Endothelial cell (in vitro differentiated cells): ENCODE measurements around the gene HIGD2A. TPM values are rescaled to one million over a fixed set of nuclear protein-coding genes. Genes with fewer than 3 reads are reported as not detected.

Source experiments
- DNase-seq: peaks from one replicate; pipeline ENCODE4 v3.0.0; 2021; ENCODE audit warnings: low spot score
- H3K27ac Mint-ChIP-seq: one replicate; pipeline ENCODE4 v1.8.0; 2021; ENCODE audit warnings: mixed read lengths, inconsistent platforms; ENCODE audit not compliant: unreplicated experiment
- H3K27me3 Mint-ChIP-seq: one replicate; pipeline ENCODE4 v1.8.0; 2021; ENCODE audit warnings: mild to moderate bottlenecking, moderate library complexity, mixed read lengths, inconsistent platforms; ENCODE audit not compliant: unreplicated experiment
- H3K36me3 Mint-ChIP-seq: one replicate; pipeline ENCODE4 v1.8.0; 2021; ENCODE audit warnings: mild to moderate bottlenecking, low read depth, mixed read lengths, inconsistent platforms; ENCODE audit not compliant: unreplicated experiment
- H3K4me1 Mint-ChIP-seq: one replicate; pipeline ENCODE4 v1.8.0; 2021; ENCODE audit warnings: mild to moderate bottlenecking, mixed read lengths, inconsistent platforms; ENCODE audit not compliant: unreplicated experiment
- H3K4me3 Mint-ChIP-seq: one replicate; pipeline ENCODE4 v1.8.0; 2021; ENCODE audit warnings: mild to moderate bottlenecking, mixed read lengths, inconsistent platforms; ENCODE audit not compliant: unreplicated experiment
- H3K9me3 Mint-ChIP-seq: one replicate; pipeline ENCODE4 v1.8.0; 2021; ENCODE audit warnings: mixed read lengths, inconsistent platforms; ENCODE audit not compliant: unreplicated experiment
- total RNA-seq: library from RNA; stranded (reverse); fragmentation: NEBNext Ultra II Directional; extraction: Animal tissue kit (Norgen Biotek cat#: 25700); gene quantifications from one replicate; pipeline ENCODE4 v1.2.1, GENCODE V29; 2021; ENCODE audit not compliant: unreplicated experiment
- TF ChIP-seq, protein P1 (sequence below): fragments of 200-600 bp; sonication (generic); IDR thresholded peaks from one replicate; pipeline ENCODE4 v1.5.0; 2021; ENCODE audit warnings: antibody characterized with exemption; ENCODE audit not compliant: unreplicated experiment

Gene HIGD2A
- total RNA-seq, 1 donor from 2014 or later, result 88.3 TPM

- H3K4me3 Mint-ChIP-seq, result peak overlapping the region; percentile 98
- H3K27me3 Mint-ChIP-seq, result peaks cover 5% of the 10 kb centered on the region
- no peak for DNase-seq
- no peaks in the 10 kb centered on the region for H3K9me3 Mint-ChIP-seq
- TF ChIP-seq, protein P1, sequence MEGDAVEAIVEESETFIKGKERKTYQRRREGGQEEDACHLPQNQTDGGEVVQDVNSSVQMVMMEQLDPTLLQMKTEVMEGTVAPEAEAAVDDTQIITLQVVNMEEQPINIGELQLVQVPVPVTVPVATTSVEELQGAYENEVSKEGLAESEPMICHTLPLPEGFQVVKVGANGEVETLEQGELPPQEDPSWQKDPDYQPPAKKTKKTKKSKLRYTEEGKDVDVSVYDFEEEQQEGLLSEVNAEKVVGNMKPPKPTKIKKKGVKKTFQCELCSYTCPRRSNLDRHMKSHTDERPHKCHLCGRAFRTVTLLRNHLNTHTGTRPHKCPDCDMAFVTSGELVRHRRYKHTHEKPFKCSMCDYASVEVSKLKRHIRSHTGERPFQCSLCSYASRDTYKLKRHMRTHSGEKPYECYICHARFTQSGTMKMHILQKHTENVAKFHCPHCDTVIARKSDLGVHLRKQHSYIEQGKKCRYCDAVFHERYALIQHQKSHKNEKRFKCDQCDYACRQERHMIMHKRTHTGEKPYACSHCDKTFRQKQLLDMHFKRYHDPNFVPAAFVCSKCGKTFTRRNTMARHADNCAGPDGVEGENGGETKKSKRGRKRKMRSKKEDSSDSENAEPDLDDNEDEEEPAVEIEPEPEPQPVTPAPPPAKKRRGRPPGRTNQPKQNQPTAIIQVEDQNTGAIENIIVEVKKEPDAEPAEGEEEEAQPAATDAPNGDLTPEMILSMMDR, result no peak
- peak overlapping the region; percentile 88 for H3K27ac Mint-ChIP-seq
- H3K4me1 Mint-ChIP-seq, result peaks cover 14% of the 10 kb centered on the region
- peaks cover 11% of the 10 kb centered on the region for H3K36me3 Mint-ChIP-seq
Measured at GRCh38 chr5:176387384-176387925, 1.1 kb upstream of the HIGD2A start.

GRCh38 chr5:176388003-176388443, 528 bp upstream of the HIGD2A start:
- H3K27me3 Mint-ChIP-seq, result peaks cover 5% of the 10 kb centered on the region
- peaks cover 11% of the 10 kb centered on the region for H3K36me3 Mint-ChIP-seq
- peak; percentile 22 for DNase-seq
- TF ChIP-seq, protein P1, result no peak
- H3K4me3 Mint-ChIP-seq, result peak overlapping the region; percentile 98
- peaks cover 14% of the 10 kb centered on the region for H3K4me1 Mint-ChIP-seq
- H3K9me3 Mint-ChIP-seq, result no peaks in the 10 kb centered on the region
- peak overlapping the region; percentile 96 for H3K27ac Mint-ChIP-seq

DNA sequence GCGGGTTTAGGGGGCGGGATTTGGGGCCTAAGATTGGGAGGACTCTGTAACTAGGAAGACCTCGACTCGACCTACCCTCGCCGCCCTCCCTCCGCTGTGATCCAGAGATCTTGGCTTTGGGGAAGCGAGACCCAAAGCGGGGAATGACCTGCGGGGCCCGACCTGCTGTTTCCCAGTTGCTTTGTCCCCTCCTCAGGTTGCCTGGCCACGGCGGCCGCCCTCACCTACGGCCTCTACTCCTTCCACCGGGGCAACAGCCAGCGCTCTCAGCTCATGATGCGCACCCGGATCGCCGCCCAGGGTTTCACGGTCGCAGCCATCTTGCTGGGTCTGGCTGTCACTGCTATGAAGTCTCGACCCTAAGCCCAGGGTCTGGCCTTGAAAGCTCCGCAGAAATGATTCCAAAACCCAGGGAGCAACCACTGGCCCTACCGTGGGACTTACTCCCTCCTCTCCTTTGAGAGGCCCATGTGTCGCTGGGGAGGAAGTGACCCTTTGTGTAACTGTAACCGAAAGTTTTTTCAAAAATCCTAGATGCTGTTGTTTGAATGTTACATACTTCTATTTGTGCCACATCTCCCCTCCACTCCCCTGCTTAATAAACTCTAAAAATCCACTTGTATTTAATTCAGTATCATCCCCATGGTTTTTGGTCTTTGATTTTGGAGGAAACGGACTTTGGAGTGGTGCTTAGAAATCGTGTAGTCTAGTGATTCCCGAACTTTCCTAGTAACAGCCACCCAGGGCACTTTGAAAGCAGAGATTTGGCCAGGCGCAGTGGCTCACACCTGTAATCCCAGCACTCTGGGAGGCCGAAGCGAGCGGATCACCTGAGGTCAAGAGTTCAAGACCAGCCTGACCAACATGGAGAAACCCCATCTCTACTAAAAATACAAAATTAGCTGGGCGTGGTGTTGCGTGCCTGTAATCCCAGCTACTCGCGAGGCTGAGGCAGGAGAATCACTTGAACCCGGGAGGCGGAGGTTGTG, 878 bp downstream of the HIGD2A start:
- Mint-ChIP-seq H3K4me3 (peak overlapping the region; percentile 98), H3K4me1 (peaks cover 14% of the 10 kb centered on the region), H3K9me3 (no peaks in the 10 kb centered on the region), H3K36me3 (peaks cover 3% of the 10 kb centered on the region), H3K27ac (peak overlapping the region; percentile 96), H3K27me3 (peaks cover 5% of the 10 kb centered on the region)
- no peak for DNase-seq
- TF ChIP-seq, protein P1, result no peak

DNA sequence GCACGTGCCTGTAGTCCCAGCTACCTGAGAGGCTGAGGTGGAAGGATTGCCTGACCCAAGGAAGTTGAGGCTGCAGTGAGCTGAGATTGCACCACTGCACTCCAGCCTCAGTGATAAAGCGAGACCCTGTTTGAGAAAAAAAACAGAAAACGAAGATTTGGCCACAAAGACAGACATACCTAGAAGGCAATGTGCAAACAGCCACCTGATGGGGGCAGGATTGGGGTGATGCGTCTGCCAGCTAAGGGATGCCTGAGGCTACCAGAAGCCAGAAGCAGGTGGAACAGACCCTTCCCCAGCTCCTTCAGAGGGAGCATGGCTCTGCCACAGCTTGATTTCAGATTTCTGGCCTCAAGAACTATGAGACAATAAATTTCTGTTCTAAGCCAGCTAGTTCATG, 2.9 kb downstream of the HIGD2A start:
- Mint-ChIP-seq H3K36me3 (peaks cover 5% of the 10 kb centered on the region), H3K27ac (peak overlapping the region; percentile 48), H3K27me3 (peaks cover 5% of the 10 kb centered on the region), H3K4me3 (no peak overlapping the region), H3K4me1 (peaks cover 14% of the 10 kb centered on the region), H3K9me3 (no peaks in the 10 kb centered on the region)
- DNase-seq, result no peak
- TF ChIP-seq, protein P1, result no peak
